Activated CD4-positive, alpha-beta T cell treated with anti-CD3 and anti-CD28 coated beads, Interleukin-2, amount 50 U/mL, for 16 hours (primary cell): ENCODE measurements around the gene STK40.

ENCODE experiments used
- DNase-seq: peaks from one replicate; pipeline ENCODE4 v3.0.0-alpha.2; 2020

STK40 gene

DNA sequence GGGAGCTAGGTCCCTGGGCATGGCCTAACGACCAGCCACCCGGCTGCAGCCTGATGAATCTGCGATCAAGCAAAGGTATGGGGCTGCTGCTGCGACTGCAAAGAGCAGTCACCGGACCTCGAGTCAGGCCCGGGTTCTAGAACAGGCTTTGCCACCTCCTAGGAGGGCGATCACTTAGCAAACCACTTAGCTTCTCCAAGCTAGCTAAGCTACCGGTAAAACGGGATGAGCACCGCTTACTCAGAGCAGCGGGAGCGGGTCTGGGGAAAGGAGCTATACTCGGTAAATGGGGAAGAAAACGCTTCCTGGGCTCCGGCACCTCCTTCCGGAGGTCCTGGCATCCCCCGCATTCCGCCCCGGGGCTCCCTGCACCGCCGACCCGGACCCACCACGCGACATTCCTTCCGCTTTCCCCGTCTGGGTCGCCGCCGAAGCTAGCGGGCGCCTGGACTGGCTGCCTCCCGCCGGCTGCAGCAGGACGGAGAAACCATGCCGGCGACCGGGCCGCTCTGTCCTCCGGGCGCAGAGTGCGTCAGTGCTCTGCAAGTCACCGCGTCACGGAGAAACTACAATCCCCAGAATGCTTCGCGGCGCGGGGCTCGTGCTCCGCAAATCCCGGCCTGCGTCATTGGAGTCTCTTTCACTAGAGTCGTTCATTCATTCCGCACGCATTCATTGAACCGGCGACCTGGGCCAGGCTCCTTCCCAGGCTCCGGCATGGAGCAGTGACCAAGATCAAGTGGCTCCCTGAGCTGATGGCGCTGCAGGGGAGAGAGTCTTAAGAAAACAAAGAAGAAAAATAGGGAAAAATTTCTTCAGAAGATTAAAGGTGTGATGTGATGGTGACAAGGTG, 11.9 kb upstream of the STK40 start, which contains the start of gene LSM10:
Gene LSM10, minus strand, starts transcription at position 531 of the 853 bp plus-strand sequence. CDS start 3,779 bp downstream, outside the sequence.
- DNase-seq, result peak; percentile 94

DNA sequence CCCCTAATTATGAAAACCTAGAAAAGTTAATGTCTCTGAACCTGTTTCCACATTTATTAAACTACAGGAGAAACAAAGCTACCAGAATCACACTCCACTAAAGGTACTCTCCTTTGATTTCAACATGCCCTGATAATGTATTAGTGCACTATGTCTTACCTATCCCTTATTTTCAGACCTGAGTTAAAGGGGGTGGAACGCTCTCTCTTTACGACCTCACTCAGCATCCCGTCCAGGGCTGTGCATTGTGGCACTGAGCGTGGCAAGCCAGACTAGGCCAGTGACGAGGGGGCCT, 11.3 kb upstream of the STK40 start:
- DNase-seq, result no peak

DNA sequence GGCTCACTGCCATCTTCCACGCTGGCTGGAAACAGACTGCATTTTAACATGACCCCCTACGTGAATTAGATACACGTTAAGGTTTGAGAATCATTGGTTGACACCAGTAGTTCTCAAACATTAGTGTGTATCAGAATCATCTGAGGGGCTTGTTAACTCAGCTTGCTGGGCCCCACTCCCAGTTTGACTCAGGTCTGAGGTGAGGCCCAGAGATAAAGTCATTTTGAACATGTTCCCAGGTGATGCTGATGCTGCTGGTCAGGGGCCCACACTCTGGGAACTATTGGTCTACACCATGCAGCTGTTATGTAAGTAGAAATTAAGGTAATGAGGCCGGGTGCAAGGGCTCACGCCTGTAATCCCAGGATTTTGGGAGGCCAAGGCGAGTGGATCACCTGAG, 10.6 kb upstream of the STK40 start:
- DNase-seq, result peak; percentile 50

DNA sequence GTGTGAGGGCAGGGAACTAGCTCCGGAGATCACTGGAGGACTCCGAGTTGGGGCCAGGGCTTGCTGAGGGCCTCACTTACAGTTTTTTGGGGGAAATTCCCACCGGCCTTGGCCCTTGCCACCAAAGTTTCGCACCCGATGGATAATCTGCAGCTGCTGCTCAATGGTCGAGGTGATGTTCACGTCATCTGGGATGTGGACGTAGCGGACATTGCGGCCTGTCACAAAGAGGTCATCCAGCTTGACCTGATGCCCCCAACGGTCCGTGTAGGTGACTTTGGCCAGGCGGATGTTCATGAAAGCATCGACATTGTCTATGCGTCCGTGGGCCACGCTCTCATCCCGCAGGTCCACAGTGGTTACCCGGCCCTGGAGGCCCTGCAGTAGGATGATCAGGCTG, 8.0 kb upstream of the STK40 start:
- DNase-seq, result no peak

DNA sequence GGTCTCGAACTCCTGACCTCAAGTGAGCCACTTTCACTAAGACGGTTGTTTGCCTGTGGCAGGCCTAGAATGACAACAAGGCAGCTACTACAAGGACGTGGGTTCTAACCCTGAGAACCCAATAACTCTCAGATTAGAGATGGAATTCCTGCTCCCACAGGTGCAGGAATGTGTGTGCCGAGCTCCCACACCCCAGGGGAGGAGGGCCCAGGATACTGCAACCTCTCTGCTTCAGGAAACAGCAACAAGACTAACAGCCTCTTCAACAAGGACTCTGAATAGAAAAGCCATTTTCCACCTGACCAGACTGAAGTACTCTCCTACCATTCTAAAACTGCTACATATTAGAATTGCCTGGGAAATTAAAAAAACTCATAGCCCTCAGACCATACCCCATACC, 7.1 kb upstream of the STK40 start:
- no peak for DNase-seq

DNA sequence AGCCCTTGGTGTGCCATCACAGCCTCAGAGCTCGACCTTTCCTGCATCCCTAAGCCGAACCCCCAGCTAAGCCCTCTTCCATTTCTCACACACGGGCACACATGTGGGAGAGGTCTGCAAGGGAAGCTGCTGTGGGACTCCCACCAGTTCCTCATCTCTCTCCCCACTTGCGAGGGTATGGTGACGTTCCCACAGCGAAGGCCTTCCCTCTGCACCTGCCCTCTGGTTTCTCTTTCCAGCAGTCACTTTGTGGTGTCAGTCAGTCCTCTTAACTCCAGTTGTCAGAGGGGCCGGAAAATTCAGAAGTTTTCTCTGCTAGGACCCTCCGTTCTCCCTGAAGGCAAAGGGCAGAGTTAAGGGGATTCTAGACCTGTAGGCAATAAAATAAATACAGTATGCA, 5.5 kb upstream of the STK40 start:
- no peak for DNase-seq

DNA sequence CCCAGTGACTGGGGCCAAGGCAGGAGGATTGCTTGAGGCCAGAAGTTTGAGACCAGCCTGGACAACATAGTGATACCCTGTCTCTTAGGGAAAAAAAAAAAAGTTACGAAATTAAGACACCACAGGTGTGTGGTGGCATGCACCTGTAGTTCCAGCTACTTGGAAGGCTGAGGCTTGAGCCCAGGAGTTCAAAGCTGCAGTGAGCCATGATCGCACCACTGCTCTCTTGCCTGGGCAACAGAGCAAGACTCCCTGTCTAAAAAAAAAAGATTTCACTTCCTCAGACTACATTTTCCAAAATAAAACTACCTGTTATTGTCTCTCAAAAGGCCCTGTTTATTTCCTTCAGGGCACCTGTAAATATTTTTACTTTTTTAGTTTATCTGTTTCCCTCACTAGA, 4.7 kb upstream of the STK40 start:
- DNase-seq, result no peak

DNA sequence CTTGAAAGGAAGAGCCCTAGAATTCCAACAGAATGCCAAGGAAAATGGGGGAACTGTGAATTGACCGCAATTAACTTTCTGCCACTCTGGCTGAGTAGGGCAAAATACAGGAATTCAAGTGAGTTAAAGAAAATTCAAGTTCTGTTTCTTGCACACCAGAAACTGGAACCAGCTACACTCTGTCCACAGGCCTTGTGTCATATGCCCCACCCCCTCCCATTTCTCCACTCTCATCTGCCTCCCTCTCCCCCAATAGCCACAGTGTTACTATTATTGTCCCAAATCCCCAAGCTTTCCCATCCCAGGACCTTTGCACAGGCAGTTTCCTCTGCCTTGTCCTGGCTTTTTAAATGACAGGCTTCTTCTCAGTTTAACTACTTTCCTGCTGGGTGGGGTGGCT, 4.3 kb upstream of the STK40 start:
- DNase-seq, result no peak

DNA sequence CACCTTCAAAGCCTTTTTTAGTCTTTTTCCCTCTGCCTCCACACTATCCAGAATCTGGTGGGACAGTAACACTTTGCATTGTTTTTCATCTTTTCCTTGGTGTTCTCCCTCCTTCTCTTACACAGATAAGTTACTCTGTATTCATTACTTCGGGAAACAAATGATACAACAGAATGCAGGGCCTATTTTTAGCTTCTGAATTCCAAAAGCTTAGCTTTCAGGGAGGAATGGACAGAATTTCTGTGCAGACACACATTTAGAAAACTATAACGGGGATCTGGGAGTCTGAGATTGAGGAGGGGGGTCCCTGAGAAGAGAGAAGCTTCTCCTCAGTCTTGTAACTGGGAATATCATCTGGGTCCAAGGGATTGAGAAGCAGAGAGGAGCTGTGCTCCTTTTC, 3.5 kb upstream of the STK40 start:
- no peak for DNase-seq

DNA sequence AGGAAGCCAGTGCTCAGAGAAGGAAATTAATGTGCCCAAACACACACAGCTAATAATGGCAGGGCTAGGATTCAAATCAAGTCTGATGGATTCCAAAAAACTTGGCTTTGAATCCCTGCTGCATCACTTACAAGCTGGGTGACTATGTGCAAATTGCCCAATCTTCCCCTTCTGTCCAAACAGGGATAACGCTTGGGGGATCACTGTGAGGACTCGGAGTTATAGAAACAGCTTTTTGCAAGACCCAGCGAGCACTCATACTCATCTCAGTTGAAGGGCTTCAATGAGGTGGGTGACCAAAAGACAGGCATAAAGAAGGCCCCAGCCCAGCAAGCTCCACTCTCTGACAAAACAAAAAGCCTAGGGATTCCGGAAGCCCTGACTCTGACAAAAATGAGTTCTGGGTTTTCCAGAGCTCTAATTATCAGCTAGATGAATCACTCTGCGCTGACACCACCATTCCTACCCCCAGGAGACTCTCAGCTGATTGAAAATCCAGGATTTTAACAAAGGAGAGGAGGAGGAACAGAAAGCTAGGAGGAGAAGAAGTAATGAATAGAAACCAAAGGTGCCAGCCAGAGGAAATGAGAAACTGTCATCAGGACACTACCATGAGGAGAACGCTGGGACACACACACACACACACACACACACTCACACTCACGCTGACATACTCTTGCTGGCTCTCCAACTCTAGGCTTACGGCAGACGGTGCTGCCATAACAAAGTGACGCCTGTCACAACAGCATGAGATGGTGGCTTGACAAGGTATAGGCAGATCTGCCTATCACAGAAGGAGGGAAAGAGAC, 1.6 kb upstream of the STK40 start:
- DNase-seq, result no peak

DNA sequence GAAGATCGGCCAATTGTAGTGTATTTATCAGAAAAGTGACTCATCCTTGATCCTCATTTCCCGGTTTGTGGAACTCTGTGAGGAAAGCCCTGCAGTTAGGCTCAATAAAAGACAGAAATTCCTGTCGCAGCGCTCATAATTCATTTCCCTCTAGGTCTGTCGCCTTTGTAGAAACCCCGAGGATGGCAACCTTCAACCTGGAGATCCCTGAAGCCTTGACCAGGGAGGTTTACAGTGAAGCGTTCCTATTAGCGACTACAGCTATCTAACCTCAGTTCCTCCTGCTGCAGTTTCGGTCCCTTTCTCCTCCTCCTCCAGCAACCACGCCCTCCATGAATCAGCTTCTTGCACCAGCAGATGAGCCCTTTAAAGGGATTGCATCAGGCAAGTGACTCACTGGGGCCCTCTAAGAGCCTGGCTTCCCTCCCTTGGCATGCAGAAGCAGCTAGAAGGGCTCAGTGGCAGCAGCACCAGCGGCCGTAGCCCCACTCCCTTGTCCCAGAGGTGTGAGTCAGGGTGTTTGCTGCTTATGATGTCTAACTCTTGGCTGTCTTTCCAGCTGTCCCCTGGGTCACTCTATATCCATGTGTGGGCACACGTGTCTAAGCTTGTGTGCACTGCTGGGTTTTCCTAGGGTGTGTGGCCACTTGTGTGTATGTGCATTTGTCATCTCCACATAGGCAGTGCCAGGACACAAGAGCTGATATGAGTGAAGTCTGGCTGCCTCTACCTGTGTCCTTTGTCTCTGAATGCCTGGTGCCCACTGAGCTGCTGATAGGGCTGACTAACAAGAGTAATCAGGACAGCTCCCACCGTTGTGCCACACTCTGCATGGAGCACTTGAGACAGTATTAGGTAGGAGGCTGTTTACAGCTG, 779 bp upstream of the STK40 start:
- peak; percentile 98 for DNase-seq

DNA sequence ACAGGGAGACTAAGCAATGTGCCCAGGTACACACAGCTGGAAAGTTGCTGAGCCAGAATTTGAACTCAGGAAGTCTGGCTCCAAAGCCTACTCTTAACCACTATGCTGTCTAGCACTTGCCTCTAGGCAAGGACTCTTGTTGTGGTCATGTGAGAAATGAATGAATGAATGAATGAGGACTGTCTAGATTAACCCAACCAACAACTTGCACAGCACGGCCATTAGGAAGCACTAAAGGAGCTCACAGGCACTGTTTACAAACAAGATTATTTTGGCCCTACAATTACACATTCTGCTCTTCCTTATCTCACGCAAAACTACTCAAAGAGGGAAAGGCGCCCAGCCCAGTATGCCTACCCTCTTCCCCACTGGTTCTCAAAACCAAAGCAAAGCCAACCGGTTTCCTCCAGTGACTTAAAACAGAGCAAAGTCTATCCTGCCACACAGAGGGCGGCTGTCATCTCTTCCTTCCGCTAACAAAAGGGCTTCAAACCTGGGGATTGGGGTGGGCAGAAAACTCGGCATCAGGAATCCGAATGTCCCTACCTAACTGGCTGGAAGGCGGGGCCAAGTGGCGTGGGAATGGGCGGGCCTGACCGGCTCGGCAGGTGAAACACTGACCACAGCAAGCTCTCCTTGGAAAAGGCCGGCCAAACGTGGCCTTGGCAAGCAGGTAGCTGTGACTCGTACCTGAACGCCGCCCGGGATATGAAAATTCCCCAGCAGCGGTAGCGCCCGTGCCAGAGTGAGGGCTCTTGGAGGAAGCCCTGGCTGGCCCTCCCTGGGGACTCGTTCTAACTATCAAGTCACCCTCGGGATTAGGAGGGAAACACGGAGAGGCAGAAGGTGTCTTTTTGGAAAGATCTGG, 948 bp downstream of the STK40 start:
- peak; percentile 77 for DNase-seq

DNA sequence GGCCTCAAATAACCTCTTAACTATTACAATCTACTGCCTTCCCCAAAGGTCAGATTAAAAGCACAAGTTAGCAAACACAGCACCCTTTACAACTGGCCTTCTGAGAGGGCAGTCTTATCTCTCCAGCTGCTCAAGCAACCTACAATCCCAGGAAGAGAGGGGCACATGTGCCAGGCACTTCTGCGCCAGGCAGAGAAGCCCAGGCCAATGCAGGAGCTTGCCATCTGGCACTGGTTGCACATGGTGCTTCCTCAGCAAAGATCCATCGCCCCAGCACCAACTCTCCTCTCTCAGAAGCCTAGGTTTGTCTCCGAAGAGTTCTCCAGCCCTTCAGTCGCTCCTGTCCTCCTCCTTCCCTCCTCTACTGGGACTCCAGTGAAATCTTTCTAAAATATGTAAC, 2.5 kb downstream of the STK40 start:
- DNase-seq, result no peak

DNA sequence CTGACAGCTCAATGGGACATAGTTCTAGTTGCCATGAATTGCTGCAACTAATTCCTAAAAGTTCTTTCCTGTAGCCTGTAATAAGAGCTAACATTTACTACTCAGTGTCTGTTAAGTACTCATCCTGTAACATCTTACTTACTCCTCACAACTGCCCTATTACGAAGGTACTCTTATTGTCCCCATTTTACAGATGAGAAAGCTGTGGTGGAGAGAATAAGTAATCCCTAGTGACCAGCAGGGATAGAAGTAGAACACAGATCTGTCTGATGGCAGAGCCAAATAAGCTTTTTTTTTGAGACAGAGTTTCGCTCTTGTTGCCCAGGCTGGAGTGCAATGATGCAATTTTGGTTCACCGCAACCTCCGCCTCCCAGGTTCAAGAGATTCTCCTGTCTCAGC, 3.1 kb downstream of the STK40 start:
- DNase-seq, result no peak

DNA sequence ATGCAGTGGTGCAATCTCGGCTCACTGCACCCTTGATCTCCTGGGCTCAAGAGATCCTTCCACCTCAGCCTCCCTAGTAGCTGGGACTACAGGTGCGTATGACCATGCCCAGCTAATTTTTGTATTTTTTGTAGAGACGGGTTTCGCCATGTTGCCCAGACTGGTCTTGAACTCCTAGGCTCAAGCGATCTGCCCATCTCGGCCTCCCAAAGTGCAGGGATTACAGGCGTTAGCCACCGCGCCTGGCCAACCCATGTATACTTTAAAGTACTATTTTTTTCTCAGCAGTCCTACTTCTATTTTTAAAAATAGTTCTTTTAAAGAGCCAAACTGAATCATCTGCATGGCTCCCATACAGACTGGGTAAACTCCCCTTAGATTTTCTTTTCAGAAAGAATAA, 3.5 kb downstream of the STK40 start:
- DNase-seq, result no peak

DNA sequence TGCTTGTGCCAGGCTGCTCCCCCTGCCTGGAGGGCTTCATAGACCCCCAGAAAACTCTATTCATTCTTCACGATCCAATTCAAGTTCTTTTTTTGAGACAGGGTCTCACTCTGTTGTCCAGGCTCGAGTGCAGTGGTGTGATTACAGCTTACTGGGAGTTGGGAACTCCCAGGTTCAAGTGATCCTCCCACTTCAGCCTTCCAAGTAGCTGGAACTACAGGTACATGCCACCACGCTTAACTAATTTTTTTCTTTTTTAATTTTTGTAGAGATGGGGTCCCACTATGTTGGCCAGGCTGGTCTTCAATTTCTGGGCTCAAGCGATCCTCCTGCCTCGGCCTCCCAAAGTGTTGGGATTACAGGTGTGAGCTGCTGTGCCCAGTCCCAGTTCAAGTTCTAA, 4.3 kb downstream of the STK40 start:
- DNase-seq, result no peak

DNA sequence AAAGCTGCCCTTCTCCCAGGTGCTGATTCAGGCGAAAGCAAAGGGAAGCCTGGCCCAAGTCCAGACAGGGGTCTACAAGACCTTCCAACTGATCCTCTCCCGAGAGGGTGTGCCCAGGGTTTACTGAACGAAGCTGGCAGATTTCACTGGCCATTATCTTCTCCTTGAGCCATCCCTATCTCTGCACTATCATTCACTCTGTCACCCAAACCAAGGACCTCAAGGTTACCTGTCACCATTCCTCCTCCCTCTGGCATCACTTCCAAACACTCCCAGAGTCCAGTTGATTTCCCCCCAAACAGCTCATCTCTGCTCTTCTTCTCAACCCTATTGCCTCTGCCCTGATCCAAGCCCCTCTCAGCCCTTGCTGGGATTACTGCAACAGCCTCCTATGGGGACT, 4.9 kb downstream of the STK40 start:
- no peak for DNase-seq

DNA sequence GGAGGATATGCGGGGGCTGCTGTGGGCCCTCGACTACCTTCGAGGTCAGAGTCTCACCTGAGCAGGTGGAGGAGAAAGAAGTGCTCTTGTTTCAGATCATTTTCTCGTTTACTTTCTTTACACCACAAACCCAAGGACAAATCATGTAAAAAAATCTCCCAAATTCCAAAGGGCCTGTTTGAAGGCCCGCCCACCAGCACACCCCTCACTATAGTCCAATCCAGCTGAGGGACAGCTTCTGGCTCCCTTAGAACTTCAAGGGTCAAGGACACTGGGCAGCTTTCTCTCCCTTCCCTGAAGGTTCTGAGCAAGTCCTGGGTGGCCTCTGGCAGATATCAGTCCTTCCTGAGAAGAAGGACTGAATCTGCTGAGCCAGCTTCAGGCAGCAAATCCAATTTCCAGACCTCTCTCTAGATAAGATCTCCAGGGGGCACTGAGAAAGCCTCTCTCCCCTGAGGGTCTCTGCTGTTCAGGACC, 5.5 kb downstream of the STK40 start:
- DNase-seq, result no peak

DNA sequence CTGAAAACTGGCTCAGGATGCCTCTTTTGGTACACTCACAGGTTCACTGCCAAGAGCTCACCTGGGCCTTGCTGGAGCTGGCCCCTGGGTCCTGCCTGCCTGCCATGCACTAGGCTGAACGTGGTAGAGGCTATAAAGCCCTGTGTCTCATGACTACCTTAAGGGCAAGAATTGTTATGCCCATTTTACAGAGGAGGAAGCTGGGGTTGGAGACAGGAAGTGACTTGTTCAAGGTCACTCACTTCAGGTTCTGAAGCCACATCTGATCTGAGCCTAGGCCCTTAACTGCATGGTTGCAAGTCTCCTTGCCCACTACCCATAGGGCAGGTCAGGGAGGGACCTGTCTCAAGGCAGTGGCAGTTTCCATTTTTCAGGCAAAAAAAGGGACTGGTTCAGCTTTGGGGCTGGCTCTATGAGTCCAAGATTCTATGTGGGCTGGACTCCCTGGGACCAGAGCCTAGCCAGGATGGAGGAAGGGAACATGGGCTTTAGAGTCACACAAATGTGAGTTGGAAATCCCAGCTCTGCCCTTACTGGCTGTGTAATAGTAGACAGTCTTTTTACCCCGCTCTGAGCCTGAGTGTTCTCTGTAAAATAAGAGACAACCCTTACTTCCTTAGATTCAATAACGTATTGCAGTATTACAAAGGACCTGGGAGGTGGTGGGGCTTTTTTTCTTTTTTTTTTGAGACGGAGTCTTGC, 7.8 kb downstream of the STK40 start:
- DNase-seq, result peak; percentile 46

DNA sequence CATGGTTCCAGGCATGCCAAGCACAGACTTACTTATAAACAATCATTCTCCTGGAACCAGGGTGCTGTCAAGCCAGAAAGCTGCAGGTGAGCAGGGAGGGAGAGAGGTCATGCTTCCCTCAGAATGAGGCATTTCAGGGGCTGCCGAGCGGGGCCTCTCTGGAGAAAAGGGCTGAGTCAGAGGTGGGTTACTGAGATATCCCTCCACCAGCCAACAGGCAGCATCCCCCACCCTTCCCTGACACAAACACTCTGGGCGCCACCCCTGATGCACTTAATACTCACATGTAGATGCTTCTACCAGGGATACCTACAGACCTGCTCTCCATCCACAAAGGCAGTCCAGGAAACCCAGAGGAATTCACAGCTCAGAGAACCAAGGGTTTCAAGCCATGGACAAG, 13.1 kb downstream of the STK40 start:
- no peak for DNase-seq

DNA sequence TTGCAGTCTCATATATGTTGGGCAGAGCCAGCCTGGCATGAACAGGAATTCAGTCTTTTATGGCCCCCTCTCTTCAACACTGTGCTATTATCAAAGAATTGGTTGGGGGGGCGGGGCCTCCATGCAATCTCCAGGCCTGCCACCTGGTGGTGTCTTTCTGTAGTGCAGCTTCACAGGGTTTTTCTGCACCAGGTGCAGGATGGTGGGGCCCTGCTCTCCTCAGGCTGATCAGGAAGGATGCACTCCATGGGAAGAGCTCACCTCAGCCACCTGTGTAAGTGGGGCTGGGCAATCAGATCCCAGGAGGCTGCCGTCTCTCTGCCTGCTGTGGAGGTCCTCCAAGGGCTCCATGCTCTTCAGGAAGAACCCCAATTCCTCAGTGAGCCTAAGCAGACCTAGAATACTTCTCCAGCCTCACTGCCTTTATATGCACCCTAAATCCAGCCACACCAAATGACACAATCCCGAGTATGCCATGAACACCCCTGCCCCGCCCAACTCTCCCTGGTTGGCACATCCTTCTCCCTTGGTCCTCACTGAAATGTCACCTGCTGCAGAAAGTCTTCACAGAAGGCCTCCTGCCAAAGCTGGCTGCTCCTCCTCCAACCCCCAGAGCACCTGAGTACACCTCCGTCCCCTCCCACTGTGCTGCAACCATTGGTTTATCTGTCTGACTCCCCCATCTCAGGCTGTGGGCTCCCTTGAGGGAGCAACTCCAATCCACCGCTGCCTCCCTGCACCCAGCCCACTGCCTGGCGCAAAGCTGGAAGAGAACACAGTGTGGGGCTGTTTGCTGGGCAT, 16.5 kb downstream of the STK40 start:
- peak; percentile 81 for DNase-seq
